OCI-LY1 (cell line): ENCODE data around the gene ZBTB47.

Experiments used
- H2AFZ ChIP-seq: fragments of 200-600 bp; sonication (generic), shearing (Covaris generic); 2 replicates; pipeline ENCODE4 v1.6.0; 2014; ENCODE audit warnings: antibody characterized with exemption, mild to moderate bottlenecking, low read length
- H3F3A ChIP-seq: fragments of 200-600 bp; sonication (generic), shearing (Covaris generic); 2 replicates; pipeline ENCODE4 v1.6.0; 2014; ENCODE audit warnings: mild to moderate bottlenecking, antibody characterized with exemption, low read length, moderate library complexity; ENCODE audit not compliant: insufficient read depth
- H3K27ac ChIP-seq: fragments of 200-600 bp; sonication (generic); 2 replicates; pipeline ENCODE4 v1.5.1; 2014; ENCODE audit warnings: low read length, mixed run types, mild to moderate bottlenecking, low read depth; ENCODE audit not compliant: poor library complexity, severe bottlenecking
- H3K27me3 ChIP-seq: fragments of 200-600 bp; sonication (generic); 2 replicates; pipeline ENCODE4 v1.6.0; 2014; ENCODE audit warnings: antibody characterized with exemption, mild to moderate bottlenecking, low read length, moderate library complexity; ENCODE audit not compliant: insufficient read depth
- H3K36me3 ChIP-seq: fragments of 200-600 bp; sonication (generic); 2 replicates; pipeline ENCODE4 v1.6.1; 2014; ENCODE audit warnings: mild to moderate bottlenecking, antibody characterized with exemption, low read length, moderate library complexity, mixed read lengths; ENCODE audit not compliant: insufficient read depth
- H3K4me1 ChIP-seq: fragments of 200-600 bp; sonication (generic); 2 replicates; pipeline ENCODE4 v1.5.1; 2014; ENCODE audit warnings: mild to moderate bottlenecking, low read length, moderate library complexity; ENCODE audit not compliant: insufficient read depth, severe bottlenecking
- H3K4me2 ChIP-seq: fragments of 200-600 bp; sonication (generic), shearing (Covaris generic); 2 replicates; pipeline ENCODE4 v1.6.1; 2014; ENCODE audit warnings: low read length
- H3K4me3 ChIP-seq: fragments of 200-600 bp; sonication (generic); 2 replicates; pipeline ENCODE4 v1.5.1; 2014; ENCODE audit warnings: low read length, low read depth, mild to moderate bottlenecking, mixed read lengths; ENCODE audit not compliant: poor library complexity, severe bottlenecking
- H3K79me2 ChIP-seq: fragments of 200-600 bp; shearing (Covaris generic); 2 replicates; pipeline ENCODE4 v1.6.1; 2016; ENCODE audit warnings: mixed run types, low read length, mixed read lengths; ENCODE audit not compliant: insufficient read depth
- H3K9ac ChIP-seq: fragments of 200-600 bp; sonication (generic), shearing (Covaris generic); 2 replicates; pipeline ENCODE4 v1.6.1; 2014; ENCODE audit warnings: mild to moderate bottlenecking, low read length, mixed read lengths
- H3K9me2 ChIP-seq: fragments of 200-600 bp; sonication (generic), shearing (Covaris generic); 2 replicates; pipeline ENCODE4 v1.6.1; 2014; ENCODE audit warnings: low read depth, mild to moderate bottlenecking, low read length, mixed read lengths
- H3K9me3 ChIP-seq: fragments of 200-600 bp; shearing (Covaris generic); 2 replicates; pipeline ENCODE4 v1.6.1; 2014; ENCODE audit warnings: low read length, mixed read lengths
- H4K20me1 ChIP-seq: fragments of 200-600 bp; sonication (generic), shearing (Covaris generic); 2 replicates; pipeline ENCODE4 v1.6.0; 2016; ENCODE audit warnings: mild to moderate bottlenecking, low read length; ENCODE audit not compliant: insufficient read depth
- CTCF ChIP-seq: fragments of 200-600 bp; sonication (generic), shearing (Covaris generic); IDR thresholded peaks from 2 replicates; pipeline ENCODE4 v1.5.1; 2017; ENCODE audit warnings: mild to moderate bottlenecking, antibody characterized with exemption, low read length, moderate library complexity, mixed read lengths
- EZH2 ChIP-seq: fragments of 200-600 bp; sonication (generic), shearing (Covaris generic); IDR thresholded peaks from 2 replicates; pipeline ENCODE4 v1.8.0; 2017; ENCODE audit warnings: borderline replicate concordance, mixed run types, mild to moderate bottlenecking, antibody characterized with exemption, low read length, moderate library complexity, mixed read lengths

Gene ZBTB47

GRCh38 chr3:42691816-42692666 lies 38.5 kb downstream of the ZBTB47 start:
- Histone ChIP-seq H4K20me1 (no peaks in the 10 kb centered on the region), H3K27me3 (no peaks in the 10 kb centered on the region), H3K9me2 (no peaks in the 10 kb centered on the region), H3K4me2 (no peak overlapping the region), H3K9me3 (no peaks in the 10 kb centered on the region), H3K27ac (no peak overlapping the region), H3K9ac (no peak overlapping the region), H3K79me2 (no peaks in the 10 kb centered on the region), H3K36me3 (no peaks in the 10 kb centered on the region), H3F3A (no peaks in the 10 kb centered on the region), H2AFZ (no peak overlapping the region), H3K4me3 (no peak overlapping the region), H3K4me1 (no peaks in the 10 kb centered on the region)
- TF ChIP-seq EZH2, result no peak
- TF ChIP-seq CTCF, result no peak

GRCh38 chr3:42692667-42693529 lies 39.4 kb downstream of the ZBTB47 start:
- no peaks in the 10 kb centered on the region for H3K79me2 ChIP-seq
- TF ChIP-seq CTCF, result no peak
- no peak for TF ChIP-seq EZH2
- no peaks in the 10 kb centered on the region for H3K9me2 ChIP-seq
- no peak overlapping the region for H3K9ac ChIP-seq
- H3K4me1 ChIP-seq, result no peaks in the 10 kb centered on the region
- H3K27ac ChIP-seq, result no peak overlapping the region
- no peaks in the 10 kb centered on the region for H3F3A ChIP-seq
- no peak overlapping the region for H3K4me2 ChIP-seq
- no peak overlapping the region for H3K4me3 ChIP-seq
- no peaks in the 10 kb centered on the region for H4K20me1 ChIP-seq
- H2AFZ ChIP-seq, result no peak overlapping the region
- H3K36me3 ChIP-seq, result no peaks in the 10 kb centered on the region
- H3K9me3 ChIP-seq, result no peaks in the 10 kb centered on the region
- no peaks in the 10 kb centered on the region for H3K27me3 ChIP-seq

GRCh38 chr3:42693530-42693930 lies 40.0 kb downstream of the ZBTB47 start:
- H3F3A ChIP-seq, result no peaks in the 10 kb centered on the region
- H3K4me1 ChIP-seq, result no peaks in the 10 kb centered on the region
- no peak overlapping the region for H2AFZ ChIP-seq
- H3K79me2 ChIP-seq, result no peaks in the 10 kb centered on the region
- no peak for TF ChIP-seq EZH2
- TF ChIP-seq CTCF, result no peak
- no peak overlapping the region for H3K4me2 ChIP-seq
- H3K4me3 ChIP-seq, result no peak overlapping the region
- H3K27me3 ChIP-seq, result no peaks in the 10 kb centered on the region
- H3K9me3 ChIP-seq, result no peaks in the 10 kb centered on the region
- H4K20me1 ChIP-seq, result no peaks in the 10 kb centered on the region
- no peak overlapping the region for H3K27ac ChIP-seq
- H3K9ac ChIP-seq, result no peak overlapping the region
- H3K9me2 ChIP-seq, result no peaks in the 10 kb centered on the region
- H3K36me3 ChIP-seq, result no peaks in the 10 kb centered on the region
